Muscle of arm (tissue), 12 donors: ENCODE measurements around the gene SNRPA1. TPM values are rescaled to one million over a fixed set of nuclear protein-coding genes. Genes with fewer than 3 reads are reported as not detected.

Experiments used
- DNase-seq: peaks from one replicate; pipeline ENCODE4 v3.0.0-alpha.2; 2013
- polyA plus RNA-seq, 12 donors: library from polyadenylated mRNA; unstranded; fragments of 120-200 nt; gene quantifications; one replicate each; pipeline ENCODE4 v1.2.1, GENCODE V29; 2013; ENCODE audit not compliant: insufficient read length in 12 of 12

The SNRPA1 gene
- polyA plus RNA-seq, 12 donors = 25.6 to 56.9 (median 40.6) TPM; not detected in 1

DNA sequence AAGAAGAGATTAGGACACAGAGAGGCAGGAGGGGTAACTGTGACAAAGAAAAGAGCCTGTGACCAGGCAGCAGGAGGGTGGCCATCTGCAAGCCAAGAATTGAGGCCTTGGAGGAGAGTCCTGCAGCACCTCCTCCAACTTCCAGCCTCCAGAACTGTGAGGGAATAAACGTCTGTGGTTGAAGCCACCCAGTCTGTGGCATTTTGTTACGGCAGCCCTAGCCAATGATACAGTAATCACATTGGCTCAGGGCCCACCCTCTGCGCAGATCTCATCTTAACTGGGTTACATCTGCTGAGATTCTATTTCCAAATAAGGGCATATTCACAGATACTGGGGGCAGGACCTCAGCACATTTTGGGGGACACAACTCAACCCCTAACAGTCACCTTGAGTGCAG is 29.0 kb downstream of the SNRPA1 start:
- DNase-seq = no peak

DNA sequence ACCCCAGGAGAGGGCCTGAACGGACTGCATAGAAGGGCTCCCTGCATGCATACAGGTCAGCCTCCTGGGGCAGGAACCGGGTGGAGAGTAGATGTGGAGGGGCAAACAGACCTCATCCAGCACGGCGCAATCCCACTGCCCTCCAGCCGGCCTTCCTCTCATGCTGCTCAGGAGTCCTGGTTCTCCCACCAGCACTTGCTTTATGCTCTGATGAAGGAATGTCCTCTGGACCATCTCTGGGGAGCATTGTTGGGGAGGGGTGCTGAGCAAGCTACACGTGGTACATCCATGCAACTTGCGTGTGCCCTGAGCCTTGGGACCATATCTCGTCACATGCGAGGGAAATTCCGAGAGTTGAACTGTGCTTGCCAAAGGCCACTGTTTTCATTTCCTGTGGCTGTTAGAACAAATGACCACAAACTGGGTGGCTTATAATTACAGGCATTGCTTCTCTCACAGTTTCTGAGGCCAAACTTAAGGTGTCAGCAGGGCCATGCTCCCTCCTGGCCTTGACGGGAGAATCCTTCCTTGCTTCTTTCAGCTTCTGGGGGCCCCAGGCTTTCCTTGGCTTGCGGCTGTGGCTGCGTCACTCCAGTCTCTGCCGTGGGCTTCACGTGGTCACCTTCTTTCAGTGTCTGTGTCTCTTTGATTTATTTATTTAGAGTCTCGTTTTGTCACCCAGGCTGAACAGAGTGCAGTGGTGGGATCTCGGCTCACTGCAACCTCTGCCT is 30.0 kb downstream of the SNRPA1 start:
- DNase-seq = no peak

DNA sequence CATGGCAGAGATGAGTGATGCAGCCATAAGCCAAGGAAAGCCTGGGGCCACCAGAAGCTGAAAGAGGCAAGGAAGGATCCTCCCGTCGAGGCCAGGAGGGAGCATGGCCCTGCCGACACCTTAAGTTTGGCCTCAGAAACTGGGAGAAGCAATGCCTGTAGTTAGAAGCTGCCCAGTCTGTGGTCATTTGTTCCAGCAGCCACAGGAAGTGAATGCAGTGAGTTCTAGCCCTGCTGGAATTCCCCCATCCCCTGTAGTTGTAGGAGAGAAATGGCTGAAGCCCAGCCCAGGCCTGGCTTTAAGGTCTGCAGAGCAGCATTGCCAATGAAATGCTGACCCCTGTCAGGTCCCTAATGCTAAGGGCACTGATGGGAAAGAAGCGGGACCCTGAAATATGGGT is 31.0 kb downstream of the SNRPA1 start:
- no peak for DNase-seq

DNA sequence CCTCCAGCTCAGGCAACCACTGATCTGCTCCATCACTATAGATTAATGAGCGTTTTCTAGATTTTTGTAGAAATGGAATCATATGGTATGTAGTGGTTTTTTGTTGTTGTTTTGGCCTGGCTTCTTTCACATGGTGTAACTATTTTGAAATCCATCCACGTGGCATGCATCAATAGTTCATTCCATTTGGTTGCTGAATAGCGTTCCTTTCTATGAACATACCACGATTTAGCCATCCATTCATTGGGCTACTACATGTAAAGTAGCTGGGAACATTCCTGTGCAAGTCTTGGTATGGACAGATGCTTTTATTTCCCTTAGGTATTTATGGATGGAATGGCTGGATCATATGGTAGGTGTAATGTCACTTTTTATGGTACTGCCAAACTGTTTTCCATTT is 32.5 kb downstream of the SNRPA1 start:
- DNase-seq = no peak

DNA sequence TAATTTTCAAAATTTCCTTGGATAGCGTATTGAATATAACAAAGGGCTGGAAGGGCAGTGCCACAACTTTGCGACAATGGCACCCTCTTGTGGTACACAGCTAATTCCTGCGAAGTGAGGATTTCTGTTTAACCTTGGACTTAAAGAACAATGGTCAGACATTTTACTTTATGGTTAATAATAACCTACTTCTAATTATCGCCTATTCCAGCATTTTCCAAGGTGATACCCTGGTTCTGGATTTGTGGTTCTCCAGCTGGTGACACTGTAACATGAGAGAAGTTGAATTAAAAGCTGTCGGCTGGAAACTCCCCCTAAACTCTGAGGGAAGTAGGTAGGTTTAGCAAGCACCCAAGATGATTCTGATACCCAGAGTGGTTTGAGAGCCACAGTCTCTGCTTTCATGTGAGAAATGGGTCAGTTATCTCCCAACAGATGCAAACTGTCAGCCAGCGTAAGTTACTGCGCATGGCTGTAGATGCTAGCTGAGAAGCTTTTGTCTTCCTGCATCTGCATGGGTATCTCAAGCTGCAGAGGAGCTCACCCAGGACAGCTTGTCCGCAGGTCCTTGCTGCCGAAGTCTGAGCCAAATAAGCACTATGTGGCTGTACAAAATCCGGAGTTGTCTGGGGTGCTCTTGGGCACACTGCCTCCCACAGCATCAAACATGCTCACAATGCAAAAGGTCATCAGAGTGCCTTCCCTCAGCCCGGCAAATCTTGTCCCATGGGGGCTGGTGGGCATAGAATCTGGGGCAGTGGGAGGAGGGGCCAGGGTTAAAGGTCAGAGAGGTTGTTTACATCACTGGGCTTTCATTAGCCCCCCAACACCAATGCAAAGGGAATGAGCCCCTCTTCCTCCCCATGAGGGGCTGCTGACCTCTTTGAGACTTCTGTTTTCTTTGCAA is 36.6 kb downstream of the SNRPA1 start:
- DNase-seq = peak; percentile 79

DNA sequence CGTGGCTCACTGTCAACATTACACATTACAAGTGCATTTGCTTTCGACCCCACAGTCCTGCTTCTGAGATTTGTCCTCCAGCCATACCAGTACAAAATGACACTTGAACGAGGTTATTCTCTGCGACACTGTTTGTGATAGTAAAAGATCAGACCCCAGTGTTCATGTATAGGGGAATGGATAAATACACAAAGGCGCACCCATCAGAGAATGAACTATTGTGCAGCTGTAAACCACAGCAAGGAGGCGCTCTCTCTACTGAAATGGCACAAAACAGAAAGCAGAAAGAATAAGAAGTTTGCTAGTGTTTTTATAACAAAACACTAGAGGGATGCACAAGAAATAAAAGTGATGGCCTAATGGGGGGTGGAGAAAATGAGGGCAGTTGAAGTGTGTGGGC is 38.3 kb downstream of the SNRPA1 start:
- DNase-seq = no peak

DNA sequence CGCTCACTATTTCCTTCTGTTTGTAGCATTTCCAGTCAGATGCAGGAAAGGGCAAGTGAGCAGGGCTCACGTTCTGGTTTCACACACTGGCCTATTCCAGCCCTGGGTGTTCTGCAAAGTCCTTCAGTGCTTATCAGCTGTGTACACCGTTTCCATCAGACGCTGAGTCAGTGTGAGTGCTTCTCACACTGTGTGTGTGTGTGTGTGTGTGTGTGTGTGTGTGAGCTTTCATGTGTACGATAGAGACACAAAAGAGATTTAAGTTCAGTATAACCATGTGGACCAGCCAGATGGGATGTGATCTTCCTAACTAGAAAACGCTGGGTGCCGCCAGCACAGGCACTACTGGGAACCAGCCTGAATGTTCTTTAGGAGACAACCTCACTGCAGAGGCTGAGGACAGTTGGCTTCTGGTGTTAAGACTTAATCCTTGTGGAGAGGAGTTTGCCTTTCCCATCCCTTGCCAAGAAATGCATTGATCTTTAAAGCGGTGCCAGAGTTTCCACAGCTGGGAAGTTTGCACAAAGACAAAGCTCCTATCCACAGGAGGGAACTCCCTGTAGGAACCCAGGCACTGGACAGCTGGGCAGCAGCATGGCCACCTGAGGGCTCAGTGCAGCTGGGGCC is 39.3 kb downstream of the SNRPA1 start:
- DNase-seq = peak; percentile 57

DNA sequence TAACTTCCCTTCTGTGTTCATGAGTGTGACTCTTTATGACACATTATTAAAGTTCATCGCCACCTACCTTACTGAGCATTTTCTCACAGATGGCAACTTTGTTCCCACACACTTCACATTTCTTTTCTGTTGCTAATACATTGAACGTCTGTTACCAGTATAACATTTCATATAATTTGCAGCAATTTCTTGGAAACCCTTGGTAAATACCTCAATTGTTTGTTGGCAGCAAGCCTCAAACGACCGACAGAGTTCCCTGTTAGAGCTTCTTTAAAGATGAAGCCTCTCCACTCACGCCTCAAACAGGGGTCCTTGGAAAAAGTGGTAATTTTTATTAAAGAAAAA is 40.0 kb downstream of the SNRPA1 start:
- DNase-seq = no peak

DNA sequence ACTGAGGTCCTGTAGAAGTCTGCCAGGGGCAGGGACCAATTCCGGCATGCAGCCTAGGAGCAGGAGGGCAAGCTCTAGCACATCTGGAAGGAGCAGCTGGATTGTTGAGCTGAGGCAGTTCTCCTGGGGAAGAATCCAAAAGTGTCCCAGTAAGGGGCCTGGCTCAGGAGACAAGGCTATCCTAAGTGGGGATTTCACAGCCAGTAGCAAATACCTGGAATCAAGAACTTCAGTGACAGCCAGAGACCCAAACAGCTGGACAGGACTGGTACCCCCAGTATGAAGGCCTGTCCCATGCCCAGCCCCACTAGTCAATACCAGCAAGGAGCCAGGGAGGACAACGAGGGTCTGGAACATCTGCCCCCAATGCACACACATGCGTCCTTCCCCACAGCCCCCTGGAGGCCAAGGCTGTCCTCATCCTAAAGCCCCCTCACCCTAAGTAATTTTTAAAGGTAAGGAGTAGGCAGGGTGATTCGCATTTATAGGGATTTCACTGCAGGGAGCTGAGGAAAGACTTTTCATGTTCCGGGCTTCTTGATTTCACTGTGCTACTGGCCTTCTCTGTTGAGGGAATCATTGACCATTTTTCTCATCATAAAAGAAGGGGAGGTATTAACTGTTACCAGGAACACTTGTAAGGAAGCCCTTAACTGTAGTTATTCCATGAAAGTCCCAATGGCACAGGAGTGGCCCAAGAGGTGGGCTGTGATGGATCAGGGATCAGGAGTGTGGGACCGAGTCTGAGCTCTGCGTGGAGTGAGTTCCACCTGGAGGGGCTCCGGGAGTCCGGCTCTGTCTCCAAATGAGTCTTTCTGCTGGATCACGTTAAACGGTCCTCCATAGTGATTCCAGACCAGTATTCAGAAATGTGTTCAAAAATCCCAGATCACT is 40.6 kb downstream of the SNRPA1 start:
- DNase-seq = no peak

DNA sequence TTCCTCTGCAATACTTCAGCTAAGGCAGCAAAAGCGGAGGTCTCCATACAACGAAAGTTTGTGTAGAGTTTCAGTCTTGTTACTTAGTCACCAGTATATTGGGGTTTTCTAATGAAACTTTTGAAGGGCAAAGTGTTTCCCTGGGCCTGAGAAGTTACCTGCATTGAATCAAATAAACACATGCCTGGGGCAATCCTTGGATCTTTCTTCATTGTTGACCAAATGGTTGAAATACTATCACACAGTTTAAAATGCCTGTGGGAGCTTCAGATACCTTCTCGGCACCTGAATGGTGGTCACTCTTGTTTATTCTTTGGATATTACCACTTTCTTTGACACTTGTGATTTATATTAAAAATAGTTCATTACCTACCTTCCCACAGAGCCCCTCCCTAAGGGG is 42.2 kb downstream of the SNRPA1 start:
- no peak for DNase-seq

DNA sequence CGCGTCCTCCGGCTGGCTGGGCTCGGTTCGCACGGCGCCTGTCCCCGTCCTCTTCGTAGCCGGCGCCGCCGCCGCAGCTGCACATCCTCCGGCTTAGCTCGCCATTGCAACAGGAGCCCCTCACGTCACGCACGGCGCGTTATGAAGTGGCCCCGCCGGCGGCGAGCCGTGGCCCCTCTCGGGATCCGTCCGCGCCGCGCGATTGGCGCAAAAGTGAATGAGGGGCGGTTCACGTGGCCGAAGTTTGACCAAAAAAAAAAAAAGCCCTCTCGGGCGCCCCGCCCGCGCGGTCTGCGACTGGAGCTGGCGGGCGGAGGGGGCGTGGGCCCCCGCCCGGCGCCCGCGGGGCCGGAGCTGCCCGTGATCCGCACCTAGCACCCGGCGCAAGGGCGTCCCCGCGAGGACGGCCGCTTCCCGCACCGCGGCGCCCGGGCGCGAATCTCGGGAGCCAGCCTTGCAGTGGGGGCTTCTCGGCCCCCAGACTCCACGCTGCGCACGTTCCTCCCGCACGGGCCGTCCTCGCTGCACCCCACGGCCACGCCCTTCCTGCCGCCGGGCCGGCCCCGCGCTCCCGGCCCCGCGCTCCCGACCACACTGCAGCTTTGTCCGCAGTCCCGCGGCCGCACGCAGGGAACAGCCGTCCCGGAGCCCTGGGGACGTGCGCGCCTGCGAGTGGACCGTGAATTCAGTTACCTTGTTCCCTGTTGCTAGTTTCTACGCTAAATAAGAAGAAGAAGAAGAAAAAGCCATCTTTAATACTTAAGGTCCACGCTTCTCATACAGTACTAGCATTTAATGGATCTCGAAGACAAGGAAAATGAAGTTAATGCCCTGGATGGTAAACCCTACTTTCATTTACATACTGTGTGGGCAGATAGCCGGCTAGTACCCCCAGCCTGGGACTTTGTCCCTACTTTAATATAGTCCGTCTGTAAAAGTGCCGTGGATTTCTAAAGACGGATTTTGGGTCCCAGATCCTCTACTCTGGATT is 42.9 kb downstream of the SNRPA1 start, which contains the start of gene CHSY1:
CHSY1 (minus strand) TSS at position 219 of the 991 bp plus-strand sequence. CDS start 592 bp downstream, outside the sequence.
- peak; percentile 96 for DNase-seq

DNA sequence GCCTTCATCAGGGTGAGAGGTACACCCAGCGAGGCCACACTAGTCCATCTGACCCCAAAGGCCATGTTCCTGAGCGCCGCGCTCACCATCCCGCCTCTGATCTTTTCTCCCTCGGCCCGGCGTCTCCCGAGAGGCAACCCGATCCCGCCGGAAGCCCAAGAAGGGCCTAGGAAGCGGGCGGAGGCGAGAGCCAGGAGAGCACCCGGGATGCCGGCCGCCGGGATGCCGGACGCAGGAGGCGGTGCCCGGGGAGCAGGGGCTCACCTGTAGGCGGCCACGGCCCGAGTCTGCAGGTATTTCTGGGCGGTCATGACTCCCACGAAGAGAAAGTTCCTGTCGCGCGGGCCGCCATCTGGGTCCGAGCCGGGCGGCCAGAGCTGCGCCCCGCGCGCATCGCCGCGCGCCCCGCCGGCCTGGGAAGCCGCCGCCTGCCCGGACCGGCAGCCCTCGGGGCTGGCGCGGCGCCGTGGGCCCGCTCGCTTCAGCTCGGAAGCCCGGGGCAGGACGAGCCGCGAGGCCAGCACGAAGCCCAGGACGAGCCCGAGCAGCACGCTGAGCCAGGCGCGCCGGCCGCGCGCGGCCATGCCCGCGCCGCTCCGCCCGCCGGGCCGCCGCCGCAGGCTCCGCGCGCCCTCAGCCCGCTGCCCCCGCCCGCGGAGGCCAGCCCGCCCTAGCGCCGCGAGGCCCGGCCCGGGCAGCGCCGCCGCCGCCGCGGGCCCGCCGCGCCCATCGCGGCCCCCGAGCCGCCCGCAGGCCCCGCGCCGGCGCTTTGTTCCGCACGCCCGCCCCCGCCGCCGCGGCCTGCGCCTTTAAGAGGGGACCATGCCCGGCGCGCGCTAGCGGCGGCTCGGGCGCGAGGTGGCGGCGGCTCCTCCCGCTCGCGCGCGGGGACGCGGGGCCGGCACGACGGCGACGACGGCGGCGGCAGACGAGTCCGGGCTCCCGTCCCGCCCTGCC is 43.9 kb downstream of the SNRPA1 start:
- DNase-seq = no peak

DNA sequence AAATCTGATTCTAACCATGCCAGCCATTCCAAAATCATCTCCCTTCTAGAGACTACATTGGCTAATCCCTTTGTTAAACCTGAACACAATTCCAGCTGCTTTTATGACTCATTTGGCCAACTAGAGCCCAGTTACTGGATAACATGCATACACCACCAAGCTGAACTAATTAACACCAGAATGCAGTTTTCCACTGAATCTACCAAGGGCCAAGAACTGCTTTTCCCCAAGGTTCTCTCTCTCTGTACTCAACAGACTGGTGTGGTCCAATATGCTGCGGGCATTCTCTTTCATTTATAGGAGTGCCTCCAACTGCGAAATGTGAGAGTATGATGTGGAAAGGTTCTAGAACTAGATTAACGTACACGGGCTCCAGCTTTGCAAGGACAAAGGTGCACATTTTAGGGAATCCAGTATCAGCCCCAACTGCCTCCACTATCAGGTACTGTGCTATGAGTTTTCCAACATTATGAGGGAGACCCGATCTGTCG is 44.7 kb downstream of the SNRPA1 start:
- no peak for DNase-seq

DNA sequence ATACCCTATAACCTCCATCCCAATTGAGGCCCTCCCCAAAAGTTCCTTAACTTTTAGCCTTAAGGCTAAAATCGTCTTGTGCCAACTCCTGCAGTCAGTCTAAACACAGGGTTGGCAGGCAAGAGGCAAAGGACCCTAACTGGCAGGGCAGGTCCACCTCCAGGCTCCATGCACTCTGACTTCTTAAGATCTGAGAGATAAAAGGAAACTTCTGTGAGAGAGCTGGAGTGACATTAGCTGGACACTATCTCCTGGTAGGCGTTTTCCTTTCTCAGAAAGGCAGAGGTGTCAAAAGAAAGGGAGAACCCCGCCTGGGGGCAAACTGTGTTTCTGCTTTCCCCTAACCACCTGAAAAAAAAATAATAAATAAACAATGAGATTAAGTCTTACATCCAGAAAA is 46.8 kb downstream of the SNRPA1 start:
- no peak for DNase-seq

DNA sequence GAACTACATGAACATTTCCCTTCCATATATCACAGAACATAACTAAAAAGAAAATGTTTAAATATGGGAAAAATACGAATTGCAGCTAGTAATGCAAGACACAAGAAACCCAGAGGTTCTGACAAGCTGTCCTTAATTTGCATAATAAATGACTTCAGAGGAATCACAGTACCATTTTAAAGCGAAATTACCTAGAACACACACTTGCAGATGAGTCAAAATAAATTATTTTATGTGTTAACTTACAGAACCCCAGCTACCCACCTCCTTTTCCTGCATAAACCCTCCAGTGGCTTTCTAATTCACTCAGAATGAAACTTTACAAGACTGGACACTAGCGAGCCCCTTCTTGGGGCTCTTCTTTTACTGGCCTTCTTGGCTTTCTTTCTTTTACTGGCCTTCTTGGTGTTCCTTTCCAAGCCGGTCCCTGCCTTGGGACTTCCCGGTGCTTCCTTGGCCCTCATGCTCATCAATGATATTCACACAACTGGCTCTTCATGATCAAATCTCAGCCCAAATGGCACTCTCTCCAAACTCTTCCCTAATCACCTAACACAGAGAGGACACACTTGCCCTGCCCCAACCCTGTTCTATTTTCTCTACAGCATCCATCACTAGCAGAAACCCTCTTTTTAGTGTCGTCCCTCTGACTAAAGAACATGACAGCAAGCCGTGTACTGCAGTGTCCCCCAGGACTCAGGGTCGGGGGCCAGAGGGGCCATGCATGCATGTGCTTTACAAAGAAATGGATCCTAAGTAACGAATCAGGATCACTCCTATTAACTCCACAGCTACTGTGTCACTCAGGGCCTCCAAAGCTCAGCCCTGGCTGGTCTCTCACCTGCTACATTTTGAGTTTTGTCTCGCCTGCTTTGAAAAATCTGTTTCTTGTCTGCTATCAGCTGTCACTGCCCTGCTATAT is 48.0 kb downstream of the SNRPA1 start:
- no peak for DNase-seq

DNA sequence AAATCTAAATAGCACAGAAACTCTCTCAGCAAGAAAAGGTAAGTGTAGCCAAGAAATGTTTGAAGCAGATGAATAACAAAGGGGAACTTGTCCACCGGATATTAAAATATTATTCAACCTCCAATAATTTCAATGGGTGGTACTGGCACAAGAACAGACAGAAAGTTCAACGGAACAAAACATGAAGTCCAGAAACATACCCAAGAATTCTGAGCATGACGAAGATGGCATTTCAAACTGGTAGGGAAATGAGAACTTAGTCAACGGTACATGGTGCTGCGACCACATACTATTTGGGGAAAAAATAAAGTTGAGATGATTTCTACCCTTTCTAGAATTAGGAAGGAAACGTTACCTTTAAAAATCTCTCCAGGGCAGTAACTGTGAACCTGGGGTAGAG is 48.7 kb downstream of the SNRPA1 start:
- DNase-seq = no peak

DNA sequence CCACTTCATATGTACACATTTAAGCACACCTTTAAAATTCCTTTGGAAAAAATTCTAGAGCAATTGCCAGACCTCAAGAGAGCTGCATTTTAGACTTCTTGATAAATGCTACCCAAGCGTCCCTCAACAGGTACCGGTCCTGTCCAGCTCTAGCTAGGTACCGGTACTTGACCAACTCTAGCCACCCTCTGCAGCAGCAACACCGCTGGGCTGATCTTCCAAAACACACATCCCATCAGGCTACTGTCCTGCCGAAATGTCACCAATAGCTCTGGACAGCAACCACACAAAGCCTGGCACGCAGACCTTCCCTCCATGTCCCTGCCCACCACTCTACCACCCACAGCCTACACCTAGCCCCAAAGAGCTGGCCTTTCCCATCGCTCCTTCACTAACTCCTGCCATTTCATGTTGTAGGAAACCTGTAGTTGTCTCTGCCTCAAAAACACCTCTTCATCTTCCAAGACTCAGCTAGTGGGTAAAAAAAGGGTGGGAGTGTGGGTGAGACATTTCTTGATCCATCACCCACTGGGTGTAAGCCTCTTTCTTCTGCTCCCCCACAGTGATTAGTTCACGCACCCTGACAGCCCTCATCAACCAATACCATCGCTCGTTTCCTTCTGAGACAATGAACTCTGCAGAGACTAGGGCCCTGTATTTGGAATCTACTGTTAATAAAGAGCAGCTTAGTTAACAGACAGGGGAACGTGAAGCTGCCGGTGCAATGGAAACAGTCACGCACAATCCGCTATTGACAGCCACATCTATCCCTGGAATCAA is 50.0 kb downstream of the SNRPA1 start:
- DNase-seq = no peak
